ENCODE data around the gene ADCK2.

ADCK2 gene

DNA sequence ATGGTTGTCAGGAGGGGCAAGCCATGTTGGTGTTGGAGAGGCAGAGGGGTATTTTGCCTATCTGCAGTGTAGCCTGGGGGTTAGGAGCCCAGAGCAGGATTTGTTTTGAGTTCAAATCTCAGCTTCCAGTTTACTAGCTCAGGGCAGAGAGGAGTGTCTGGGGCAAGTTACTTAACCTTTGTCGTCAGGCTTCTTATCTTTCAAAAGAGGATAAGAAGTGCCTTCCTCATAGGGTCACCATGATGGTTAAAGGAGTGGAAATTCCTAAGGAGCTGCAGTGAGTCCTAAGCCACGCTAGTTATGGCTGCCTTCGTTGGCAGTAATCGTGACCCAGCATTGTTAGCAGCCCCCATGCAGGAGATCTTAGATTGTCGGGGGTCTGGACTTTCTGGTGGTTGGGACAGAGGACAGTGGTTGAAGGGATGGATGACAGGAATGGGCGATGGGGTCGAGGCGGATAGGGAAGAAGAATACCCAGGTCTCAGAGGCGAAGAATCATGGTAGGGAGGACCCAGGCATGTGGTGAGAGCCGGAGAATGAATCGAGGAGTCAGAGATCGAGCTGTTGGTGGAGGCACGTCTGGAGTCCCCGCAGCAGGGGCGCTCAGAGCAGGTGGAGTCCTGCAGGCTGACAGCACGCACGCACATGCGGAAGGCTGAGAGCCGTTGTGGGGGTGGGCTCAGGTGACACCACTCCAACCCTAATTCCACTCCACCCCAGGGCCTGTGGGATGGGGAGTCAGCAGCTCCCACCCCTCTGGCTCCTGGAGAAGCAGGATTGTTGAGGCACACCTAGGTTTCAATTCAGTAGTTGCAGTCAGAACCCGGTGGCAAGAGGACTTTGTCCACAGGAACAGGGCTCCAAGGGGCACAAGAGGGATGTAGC, 11.6 kb downstream of the ADCK2 start:
- no peaks in the 10 kb centered on the region for H3F3A ChIP-seq (ENCODE audit: insufficient read depth)
- no peaks in the 10 kb centered on the region for H3K9me3 ChIP-seq (ENCODE audit: insufficient read depth, low read length)
- TF ChIP-seq EZH2phosphoT487 (conservative IDR thresholded peaks at IDR 0.05; ENCODE audit: low read length) = no peak
- TF ChIP-seq, protein P1, sequence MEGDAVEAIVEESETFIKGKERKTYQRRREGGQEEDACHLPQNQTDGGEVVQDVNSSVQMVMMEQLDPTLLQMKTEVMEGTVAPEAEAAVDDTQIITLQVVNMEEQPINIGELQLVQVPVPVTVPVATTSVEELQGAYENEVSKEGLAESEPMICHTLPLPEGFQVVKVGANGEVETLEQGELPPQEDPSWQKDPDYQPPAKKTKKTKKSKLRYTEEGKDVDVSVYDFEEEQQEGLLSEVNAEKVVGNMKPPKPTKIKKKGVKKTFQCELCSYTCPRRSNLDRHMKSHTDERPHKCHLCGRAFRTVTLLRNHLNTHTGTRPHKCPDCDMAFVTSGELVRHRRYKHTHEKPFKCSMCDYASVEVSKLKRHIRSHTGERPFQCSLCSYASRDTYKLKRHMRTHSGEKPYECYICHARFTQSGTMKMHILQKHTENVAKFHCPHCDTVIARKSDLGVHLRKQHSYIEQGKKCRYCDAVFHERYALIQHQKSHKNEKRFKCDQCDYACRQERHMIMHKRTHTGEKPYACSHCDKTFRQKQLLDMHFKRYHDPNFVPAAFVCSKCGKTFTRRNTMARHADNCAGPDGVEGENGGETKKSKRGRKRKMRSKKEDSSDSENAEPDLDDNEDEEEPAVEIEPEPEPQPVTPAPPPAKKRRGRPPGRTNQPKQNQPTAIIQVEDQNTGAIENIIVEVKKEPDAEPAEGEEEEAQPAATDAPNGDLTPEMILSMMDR (IDR thresholded peaks at IDR 0.05; ENCODE audit: insufficient read depth, low read length, poor library complexity, severe bottlenecking) = no peak
- H3K27me3 ChIP-seq (ENCODE audit: low read length) = no peaks in the 10 kb centered on the region
- H2AFZ ChIP-seq (ENCODE audit: low read depth, low read length, severe bottlenecking) = no peak overlapping the region
- no peak overlapping the region for H3K4me3 ChIP-seq (ENCODE audit: insufficient read depth, low read length, poor library complexity, severe bottlenecking)
- no peak overlapping the region for H3K27ac ChIP-seq (ENCODE audit: low read depth, low read length)
- H4K20me1 ChIP-seq (ENCODE audit: low read depth, low read length) = no peaks in the 10 kb centered on the region
- H3K4me2 ChIP-seq (ENCODE audit: low read depth, low read length, poor library complexity, severe bottlenecking) = no peak overlapping the region
- no peaks in the 10 kb centered on the region; the same call in 1 of the 2 replicates for H3K36me3 ChIP-seq (ENCODE audit: low read length)
- H3K9me2 ChIP-seq (replicated peaks; ENCODE audit: insufficient read depth, low read length) = no peaks in the 10 kb centered on the region
- no peak overlapping the region for H3K9ac ChIP-seq (ENCODE audit: low read length)
- H3K79me2 ChIP-seq (ENCODE audit: insufficient read depth, low read length) = no peaks in the 10 kb centered on the region

DNA sequence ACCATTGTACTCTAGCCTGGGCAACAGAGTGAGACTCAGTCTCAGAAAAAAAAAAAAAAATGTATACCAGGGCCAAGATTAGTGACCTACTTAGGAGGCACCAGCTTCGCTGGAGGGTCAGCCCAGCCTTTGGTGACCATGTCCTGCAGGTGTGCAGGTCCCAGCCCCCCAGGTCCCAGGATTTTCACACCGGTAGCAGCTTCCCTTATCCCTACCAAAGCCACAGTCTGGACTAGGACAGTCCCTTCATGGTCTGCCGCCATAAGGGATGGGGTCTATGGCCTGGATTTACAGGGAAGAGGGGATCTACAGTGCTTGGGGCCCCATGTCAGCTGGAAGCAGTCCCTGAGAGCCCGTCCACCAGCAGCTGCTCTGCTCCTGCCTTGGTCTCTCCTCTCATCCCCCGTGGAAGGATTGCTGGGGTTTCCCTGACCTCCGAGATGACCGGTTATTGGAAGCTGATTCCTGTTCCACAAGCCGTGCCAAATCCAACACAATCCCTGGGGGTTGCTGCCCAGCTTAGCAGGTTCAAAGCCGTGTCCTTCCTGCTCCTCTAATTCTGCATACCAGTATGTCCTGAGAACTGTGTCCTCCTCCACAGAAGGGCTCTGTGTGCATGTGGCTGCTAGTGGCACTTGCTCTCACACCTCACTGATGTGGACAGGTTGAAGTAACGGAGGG, 12.8 kb downstream of the ADCK2 start:
- no peaks in the 10 kb centered on the region for H3K27me3 ChIP-seq (ENCODE audit: low read length)
- H3F3A ChIP-seq (ENCODE audit: insufficient read depth) = no peaks in the 10 kb centered on the region
- no peaks in the 10 kb centered on the region for H3K79me2 ChIP-seq (ENCODE audit: insufficient read depth, low read length)
- no peaks in the 10 kb centered on the region for H3K9me3 ChIP-seq (ENCODE audit: insufficient read depth, low read length)
- no peak overlapping the region for H2AFZ ChIP-seq (ENCODE audit: low read depth, low read length, severe bottlenecking)
- TF ChIP-seq, protein P1 (IDR thresholded peaks at IDR 0.05; ENCODE audit: insufficient read depth, low read length, poor library complexity, severe bottlenecking) = no peak
- TF ChIP-seq EZH2phosphoT487 (conservative IDR thresholded peaks at IDR 0.05; ENCODE audit: low read length) = no peak
- no peaks in the 10 kb centered on the region for H4K20me1 ChIP-seq (ENCODE audit: low read depth, low read length)
- H3K27ac ChIP-seq (ENCODE audit: low read depth, low read length) = no peak overlapping the region
- no peak overlapping the region for H3K9ac ChIP-seq (ENCODE audit: low read length)
- H3K9me2 ChIP-seq (replicated peaks; ENCODE audit: insufficient read depth, low read length) = no peaks in the 10 kb centered on the region
- no peak overlapping the region for H3K4me2 ChIP-seq (ENCODE audit: low read depth, low read length, poor library complexity, severe bottlenecking)
- H3K36me3 ChIP-seq (ENCODE audit: low read length) = no peaks in the 10 kb centered on the region; the same call in 1 of the 2 replicates
- no peak overlapping the region for H3K4me3 ChIP-seq (ENCODE audit: insufficient read depth, low read length, poor library complexity, severe bottlenecking)

DNA sequence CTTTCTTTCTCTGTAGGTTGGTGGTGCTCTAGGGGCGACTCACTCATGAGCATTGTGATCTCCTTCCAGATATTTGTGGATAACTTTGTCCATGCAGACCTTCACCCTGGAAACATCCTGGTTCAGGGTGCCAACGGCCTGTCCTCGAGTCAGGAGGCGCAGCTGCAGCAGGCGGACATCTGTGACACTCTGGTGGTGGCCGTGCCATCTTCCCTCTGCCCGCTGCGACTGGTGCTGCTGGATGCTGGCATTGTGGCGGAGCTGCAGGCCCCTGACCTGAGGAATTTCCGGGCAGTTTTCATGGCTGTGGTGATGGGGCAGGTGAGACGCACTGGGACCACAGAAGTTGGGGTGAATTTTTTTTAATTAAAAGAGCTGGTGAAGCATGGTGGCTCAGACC, 14.2 kb downstream of the ADCK2 start:
- Histone ChIP-seq H4K20me1 (ENCODE audit: low read depth, low read length) (no peaks in the 10 kb centered on the region), H3K27ac (ENCODE audit: low read depth, low read length) (no peak overlapping the region), H3K79me2 (ENCODE audit: insufficient read depth, low read length) (no peaks in the 10 kb centered on the region), H3K4me2 (ENCODE audit: low read depth, low read length, poor library complexity, severe bottlenecking) (no peak overlapping the region), H2AFZ (ENCODE audit: low read depth, low read length, severe bottlenecking) (no peak overlapping the region), H3K9me3 (ENCODE audit: insufficient read depth, low read length) (no peaks in the 10 kb centered on the region), H3K9me2 (replicated peaks; ENCODE audit: insufficient read depth, low read length) (no peaks in the 10 kb centered on the region), H3K4me3 (ENCODE audit: insufficient read depth, low read length, poor library complexity, severe bottlenecking) (no peak overlapping the region), H3K27me3 (ENCODE audit: low read length) (no peaks in the 10 kb centered on the region), H3K36me3 (ENCODE audit: low read length) (no peaks in the 10 kb centered on the region; the same call in 1 of the 2 replicates), H3K9ac (ENCODE audit: low read length) (no peak overlapping the region), H3F3A (ENCODE audit: insufficient read depth) (no peaks in the 10 kb centered on the region)
- TF ChIP-seq, protein P1 (IDR thresholded peaks at IDR 0.05; ENCODE audit: insufficient read depth, low read length, poor library complexity, severe bottlenecking) = no peak
- TF ChIP-seq EZH2phosphoT487 (conservative IDR thresholded peaks at IDR 0.05; ENCODE audit: low read length) = no peak
